Left ventricle myocardium inferior (tissue), 1 donor: ENCODE data around the gene MAEA. TPM values are rescaled to one million over a fixed set of nuclear protein-coding genes. Genes with fewer than 3 reads are reported as not detected.
A peak's percentile ranks its signal among the peaks of the same experiment; 100 is the strongest.

Experiments used
- DNase-seq: peaks from one replicate; pipeline ENCODE4 v3.0.0-alpha.2; 2020
- H3K27ac ChIP-seq: fragments of 200-600 bp; replicated peaks from 2 replicates; pipeline ENCODE4 v1.8.0; 2021
- H3K27me3 ChIP-seq: fragments of 200-600 bp; 2 replicates; pipeline ENCODE4 v1.8.0; 2021; ENCODE audit warnings: low read depth
- H3K36me3 ChIP-seq: fragments of 200-600 bp; 2 replicates; pipeline ENCODE4 v1.8.0; 2021
- H3K4me1 ChIP-seq: fragments of 200-600 bp; 2 replicates; pipeline ENCODE4 v1.8.0; 2021
- H3K4me3 ChIP-seq: fragments of 200-600 bp; 2 replicates; pipeline ENCODE4 v1.8.0; 2021; ENCODE audit warnings: mild to moderate bottlenecking, moderate library complexity
- H3K9me3 ChIP-seq: fragments of 200-600 bp; replicated peaks from 2 replicates; pipeline ENCODE4 v1.8.0; 2021
- CTCF ChIP-seq: fragments of 200-600 bp; IDR thresholded peaks from 2 replicates; pipeline ENCODE4 v1.8.0; 2021; ENCODE audit warnings: antibody characterized with exemption, mild to moderate bottlenecking, borderline replicate concordance
- intact Hi-C: fragments of 100-400 bp; cut with micrococcal nuclease; formaldehyde crosslinking; loops from one replicate; pipeline ENCODE4 v1.11.0; 2022
- total RNA-seq: library from RNA; stranded (reverse); fragmentation: NEBNext Ultra II Directional; extraction: Animal tissue kit (Norgen Biotek cat#: 25700); gene quantifications from one replicate; pipeline ENCODE4 v1.2.1, GENCODE V29; 2021
- donor health status: DM: no; HTN: yes; CAD: no; lungs with severe emphysema.

MAEA gene
- total RNA-seq, 1 donor from 2014 or later: 49.5 TPM

GRCh38 chr4:1374706-1375045, 85.0 kb downstream of the MAEA start:
- Histone ChIP-seq H3K9me3 (no peaks in the 10 kb centered on the region), H3K27ac (no peak overlapping the region), H3K4me1 (no peaks in the 10 kb centered on the region), H3K27me3 (no peaks in the 10 kb centered on the region), H3K36me3 (peaks cover 36% of the 10 kb centered on the region), H3K4me3 (no peak overlapping the region)
- TF ChIP-seq CTCF: no peak
- no peak for DNase-seq
- intact Hi-C loops: no loop called here

DNA sequence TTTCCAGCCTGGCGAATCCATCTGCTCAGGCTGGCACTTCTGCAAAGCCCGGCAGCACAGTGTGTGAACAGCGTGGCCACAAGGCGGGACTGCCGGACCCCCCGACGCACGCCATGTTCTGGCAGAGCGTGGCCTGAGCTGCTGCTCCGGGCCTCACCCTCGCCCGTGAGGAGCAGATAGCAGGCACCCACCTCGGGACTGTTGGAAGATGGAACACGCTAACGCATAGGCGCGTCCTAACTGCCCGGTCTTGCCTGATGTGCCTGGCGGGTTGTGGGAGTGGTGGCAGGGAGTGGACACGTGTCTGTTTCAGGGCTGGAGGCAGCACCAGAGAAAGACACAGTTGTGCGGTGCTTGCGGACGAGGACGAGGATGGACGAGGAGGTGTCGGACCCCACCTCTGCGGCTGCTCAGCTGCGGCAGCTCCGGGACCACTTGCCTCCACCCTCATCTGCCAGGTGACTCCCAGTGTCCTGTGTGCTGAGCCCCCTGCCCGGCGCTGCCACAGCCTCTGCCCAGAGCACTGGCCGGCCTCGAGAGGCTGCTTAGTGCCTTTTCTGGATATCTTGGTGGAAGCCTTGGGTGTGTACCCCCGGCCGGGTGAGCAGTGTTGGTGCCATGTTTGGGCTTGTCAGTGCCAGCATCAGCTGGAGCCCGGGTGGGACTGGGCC, 85.5 kb downstream of the MAEA start:
- Histone ChIP-seq H3K4me3 (no peak overlapping the region), H3K27ac (no peak overlapping the region), H3K4me1 (no peaks in the 10 kb centered on the region), H3K27me3 (no peaks in the 10 kb centered on the region), H3K9me3 (no peaks in the 10 kb centered on the region), H3K36me3 (peaks cover 36% of the 10 kb centered on the region)
- intact Hi-C loops: no loop called here
- DNase-seq: peak; percentile 15
- no peak for TF ChIP-seq CTCF

- DNase-seq: no peak
- intact Hi-C loops: no loop called here
- peaks cover 36% of the 10 kb centered on the region for H3K36me3 ChIP-seq
Measured at GRCh38 chr4:1375761-1376322, 86.2 kb downstream of the MAEA start.

GRCh38 chr4:1376391-1376840, 86.7 kb downstream of the MAEA start:
- intact Hi-C loops: no loop called here

More at GRCh38 chr4:1375761-1376322, 86.2 kb downstream of the MAEA start:
- H3K4me3 ChIP-seq: no peak overlapping the region
- no peak for TF ChIP-seq CTCF
- no peaks in the 10 kb centered on the region for H3K27me3 ChIP-seq
- no peaks in the 10 kb centered on the region for H3K4me1 ChIP-seq
- H3K9me3 ChIP-seq: no peaks in the 10 kb centered on the region
- H3K27ac ChIP-seq: no peak overlapping the region

More at GRCh38 chr4:1376391-1376840, 86.7 kb downstream of the MAEA start:
- Histone ChIP-seq H3K9me3 (no peaks in the 10 kb centered on the region), H3K27ac (no peak overlapping the region), H3K36me3 (peaks cover 40% of the 10 kb centered on the region), H3K4me3 (no peak overlapping the region), H3K4me1 (no peaks in the 10 kb centered on the region), H3K27me3 (no peaks in the 10 kb centered on the region)
- no peak for TF ChIP-seq CTCF
- DNase-seq: no peak
